ENCODE results near the gene STK38L. TPM values are rescaled to one million over a fixed set of nuclear protein-coding genes. Genes with fewer than 3 reads are reported as not detected.

STK38L gene
- total and polyA plus RNA-seq, 9 donors, result 12.8 to 25.0 (median 20.5) TPM

GRCh38 chr12:27359578-27360340 is 115.7 kb downstream of the STK38L start:
- no CpG with 5 or more reads among the region's 3 CpGs for WGBS (ENCODE audit: insufficient coverage)
- no peak overlapping the region for H3K4me3 ChIP-seq (ENCODE audit: low read length)
- no peaks in the 10 kb centered on the region for H3K36me3 ChIP-seq (ENCODE audit: control insufficient read depth, insufficient read depth, low read length)
- H3K9me3 ChIP-seq (replicated peaks; ENCODE audit: control insufficient read depth, low read depth, low read length), result no peaks in the 10 kb centered on the region
- DNase-seq, result no peak
- no peak overlapping the region for H3K27ac ChIP-seq (ENCODE audit: low read length)
- H3K27me3 ChIP-seq (ENCODE audit: control insufficient read depth, insufficient read depth, low read length), result no peaks in the 10 kb centered on the region
- no peaks in the 10 kb centered on the region for H3K4me1 ChIP-seq (ENCODE audit: control insufficient read depth, insufficient read depth, low read length)

GRCh38 chr12:27361372-27361771 is 117.3 kb downstream of the STK38L start:
- Histone ChIP-seq H3K27me3 (ENCODE audit: control insufficient read depth, insufficient read depth, low read length) (no peaks in the 10 kb centered on the region), H3K27ac (ENCODE audit: low read length) (no peak overlapping the region), H3K4me3 (ENCODE audit: low read length) (no peak overlapping the region), H3K36me3 (ENCODE audit: control insufficient read depth, insufficient read depth, low read length) (no peaks in the 10 kb centered on the region), H3K9me3 (replicated peaks; ENCODE audit: control insufficient read depth, low read depth, low read length) (no peaks in the 10 kb centered on the region), H3K4me1 (ENCODE audit: control insufficient read depth, insufficient read depth, low read length) (no peaks in the 10 kb centered on the region)
- no CpG with 5 or more reads among the region's 2 CpGs for WGBS (ENCODE audit: insufficient coverage)
- no peak for DNase-seq

DNA sequence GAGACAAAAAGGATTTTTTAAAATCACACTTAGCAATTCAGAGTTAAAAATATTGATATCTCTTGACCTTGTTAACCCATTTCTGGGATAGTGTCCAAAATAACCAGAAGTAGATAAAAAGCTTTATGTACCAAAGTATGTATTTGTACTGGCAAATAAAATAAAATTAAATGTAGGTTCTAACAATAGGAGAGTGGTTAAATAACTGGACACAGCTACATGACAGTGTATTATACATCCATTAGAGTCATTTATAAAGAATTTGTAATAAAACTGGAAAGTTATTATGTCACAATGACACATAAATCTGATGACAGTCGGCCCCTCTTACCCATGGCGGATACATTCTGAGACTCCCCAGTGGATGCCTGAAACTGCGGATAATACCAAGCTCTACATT is 122.5 kb downstream of the STK38L start:
- H3K27ac ChIP-seq (ENCODE audit: low read length), result no peak overlapping the region
- no peaks in the 10 kb centered on the region for H3K4me1 ChIP-seq (ENCODE audit: control insufficient read depth, insufficient read depth, low read length)
- no peaks in the 10 kb centered on the region for H3K36me3 ChIP-seq (ENCODE audit: control insufficient read depth, insufficient read depth, low read length)
- H3K9me3 ChIP-seq (replicated peaks; ENCODE audit: control insufficient read depth, low read depth, low read length), result no peaks in the 10 kb centered on the region
- H3K27me3 ChIP-seq (ENCODE audit: control insufficient read depth, insufficient read depth, low read length), result no peaks in the 10 kb centered on the region
- WGBS (ENCODE audit: insufficient coverage), result no CpG with 5 or more reads among the region's 3 CpGs
- DNase-seq, result no peak
- no peak overlapping the region for H3K4me3 ChIP-seq (ENCODE audit: low read length)

DNA sequence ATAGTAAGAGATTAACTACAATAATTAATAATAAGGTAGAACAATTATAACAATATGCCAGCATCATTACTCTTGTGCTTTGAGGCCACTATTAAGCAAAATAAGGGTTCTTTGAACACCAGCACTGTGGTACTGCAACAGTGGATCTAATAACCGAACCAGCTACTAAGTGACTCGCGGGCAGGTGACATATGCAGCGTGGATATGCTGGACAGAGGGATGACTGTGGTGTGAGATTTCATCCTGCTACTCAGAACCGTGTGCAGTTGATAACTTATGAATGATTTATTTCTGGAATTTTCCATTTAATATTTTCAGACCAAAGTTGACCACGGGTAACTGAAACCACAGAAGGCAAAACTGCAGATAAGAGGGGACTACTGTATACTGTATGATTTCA is 123.0 kb downstream of the STK38L start:
- Histone ChIP-seq H3K4me3 (ENCODE audit: low read length) (no peak overlapping the region), H3K27me3 (ENCODE audit: control insufficient read depth, insufficient read depth, low read length) (no peaks in the 10 kb centered on the region), H3K36me3 (ENCODE audit: control insufficient read depth, insufficient read depth, low read length) (no peaks in the 10 kb centered on the region), H3K9me3 (replicated peaks; ENCODE audit: control insufficient read depth, low read depth, low read length) (no peaks in the 10 kb centered on the region), H3K4me1 (ENCODE audit: control insufficient read depth, insufficient read depth, low read length) (no peaks in the 10 kb centered on the region), H3K27ac (ENCODE audit: low read length) (no peak overlapping the region)
- WGBS (ENCODE audit: insufficient coverage), result 83% methylated on average over 1 of the region's 6 CpGs
- no peak for DNase-seq

Other genes starting within 250 kb of the STK38L start
- 25.7 TPM for gene TM7SF3, start 229.9 kb upstream of the STK38L start, total RNA-seq
- gene TM7SF3, start 229.9 kb upstream of the STK38L start, polyA plus RNA-seq (ENCODE audit: insufficient read depth in 1 of 8, insufficient read length in 8 of 8, low replicate concordance in 1 of 8), result 10 to 100 TPM; 23.7 to 31.4 (median 28.5) TPM
- gene MED21, start 221.7 kb upstream of the STK38L start, total RNA-seq, result 31.9 TPM
- 10 to 100 TPM; 31.8 to 46.5 (median 44.3) TPM for gene MED21, start 221.7 kb upstream of the STK38L start, polyA plus RNA-seq (ENCODE audit: insufficient read depth in 1 of 8, insufficient read length in 8 of 8, low replicate concordance in 1 of 8)
- not detected for gene C12orf71, start 161.7 kb upstream of the STK38L start, total RNA-seq
- under 1 TPM in 3 of 8 donors, not detected in 5; 0.20 to 0.26 (median 0.24) TPM for gene C12orf71, start 161.7 kb upstream of the STK38L start, polyA plus RNA-seq (ENCODE audit: insufficient read depth in 1 of 8, insufficient read length in 8 of 8, low replicate concordance in 1 of 8)
- gene BMAL2, start 88.5 kb downstream of the STK38L start, total RNA-seq, result 2.1 TPM
- 1 to 10 TPM in 7 of 8 donors, under 1 TPM in 1; 0.94 to 2.6 (median 1.5) TPM for gene BMAL2, start 88.5 kb downstream of the STK38L start, polyA plus RNA-seq (ENCODE audit: insufficient read depth in 1 of 8, insufficient read length in 8 of 8, low replicate concordance in 1 of 8)
- gene SMCO2, start 202.4 kb downstream of the STK38L start, total RNA-seq, result not detected
- gene SMCO2, start 202.4 kb downstream of the STK38L start, polyA plus RNA-seq (ENCODE audit: insufficient read depth in 1 of 8, insufficient read length in 8 of 8, low replicate concordance in 1 of 8), result under 1 TPM in 1 of 8 donors, not detected in 7; 0.16 TPM